ENCODE results near the gene PEDS1. TPM values are rescaled to one million over a fixed set of nuclear protein-coding genes. Genes with fewer than 3 reads are reported as not detected.
A peak's percentile ranks its signal among the peaks of the same experiment; 100 is the strongest.

Gene PEDS1
- total RNA-seq, 6 donors from 2014 or later = 30.4 to 59.3 (median 34.2) TPM

DNA sequence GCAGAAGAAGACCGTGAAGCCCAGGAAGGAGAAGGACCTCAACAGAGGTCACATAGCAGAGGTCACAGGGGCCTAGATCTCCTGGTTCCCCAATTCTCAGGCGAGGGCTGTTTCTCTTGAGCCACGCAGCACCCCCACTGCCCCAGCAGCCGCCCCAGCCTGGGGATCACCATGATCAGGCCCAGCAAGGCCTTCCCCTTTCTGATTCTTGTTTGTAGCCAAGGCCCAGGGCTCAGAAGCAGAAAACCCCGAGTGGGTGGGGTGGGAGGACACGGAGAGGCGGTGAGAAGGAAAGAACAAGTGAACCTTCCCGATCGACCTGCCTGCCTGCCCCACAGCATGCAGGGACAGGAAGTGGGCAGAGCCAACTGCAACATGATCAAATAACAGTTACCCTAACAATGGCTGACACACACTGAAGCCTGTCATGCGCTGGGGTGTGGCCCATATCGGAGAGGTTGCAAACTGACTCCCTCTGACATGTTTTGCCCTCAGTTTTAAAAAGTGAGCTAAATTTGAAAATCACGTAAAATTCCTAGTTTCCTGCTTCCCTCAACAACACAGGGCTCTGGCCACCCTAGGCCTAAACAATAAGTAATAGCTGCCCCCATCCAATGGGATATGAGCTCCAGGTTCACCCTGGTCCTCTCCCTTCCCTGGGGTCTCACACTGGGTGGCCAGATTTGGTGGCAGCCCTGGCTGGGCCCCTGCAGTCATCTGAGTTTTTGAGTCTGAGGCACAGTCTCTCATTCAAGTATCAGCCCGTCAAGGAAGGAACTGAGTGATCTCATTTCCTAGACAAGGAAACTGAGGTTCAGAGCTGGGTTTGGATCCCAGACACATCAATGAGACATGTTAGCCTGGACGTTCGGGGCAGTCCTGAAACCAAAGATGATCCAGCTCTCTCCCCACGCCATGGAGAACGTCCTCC lies 6.5 kb downstream of the PEDS1 start:
- H3K27ac ChIP-seq = peak overlapping the region; percentile 79 to 98 (median 88)

DNA sequence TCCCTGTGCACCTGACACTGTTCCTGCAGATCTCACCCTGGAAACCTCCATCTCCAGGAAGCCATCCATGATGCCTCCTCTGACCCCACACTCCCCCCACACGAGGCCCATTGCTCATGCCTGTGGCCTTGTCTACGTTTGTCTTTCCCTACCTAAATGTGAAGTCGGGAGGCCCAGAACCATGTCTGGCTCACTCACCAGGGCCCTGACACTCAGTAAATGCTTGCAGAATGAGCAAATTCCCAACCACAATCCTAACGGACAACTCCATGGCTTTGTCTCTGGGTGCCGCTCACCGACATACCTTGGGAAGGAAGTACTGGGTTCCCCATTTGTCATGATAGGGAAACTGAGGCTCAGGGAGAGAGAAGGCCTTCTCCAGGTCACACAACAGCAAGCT lies 7.3 kb downstream of the PEDS1 start:
- Histone ChIP-seq H3K36me3 (peaks cover 6 to 31% (median 25%) of the 10 kb centered on the region in 4 donors), H3K4me3 (no peak overlapping the region), H3K4me1 (peaks cover 82 to 100% (median 90%) of the 10 kb centered on the region in 4 donors), H3K27ac (peak overlapping the region; percentile 79 to 98 (median 88)), H3K9me3 (no peaks in the 10 kb centered on the region), H3K27me3 (no peaks in the 10 kb centered on the region)
- 76 to 83% methylated on average over 6 of the region's 6 CpGs for WGBS, 2 donors
- TF ChIP-seq POLR2A (IDR thresholded peaks at IDR 0.05) = no peak
- TF ChIP-seq EP300 (IDR thresholded peaks at IDR 0.05) = no peak
- TF ChIP-seq POLR2AphosphoS5 (IDR thresholded peaks at IDR 0.05) = no peak
- TF ChIP-seq, protein P1, sequence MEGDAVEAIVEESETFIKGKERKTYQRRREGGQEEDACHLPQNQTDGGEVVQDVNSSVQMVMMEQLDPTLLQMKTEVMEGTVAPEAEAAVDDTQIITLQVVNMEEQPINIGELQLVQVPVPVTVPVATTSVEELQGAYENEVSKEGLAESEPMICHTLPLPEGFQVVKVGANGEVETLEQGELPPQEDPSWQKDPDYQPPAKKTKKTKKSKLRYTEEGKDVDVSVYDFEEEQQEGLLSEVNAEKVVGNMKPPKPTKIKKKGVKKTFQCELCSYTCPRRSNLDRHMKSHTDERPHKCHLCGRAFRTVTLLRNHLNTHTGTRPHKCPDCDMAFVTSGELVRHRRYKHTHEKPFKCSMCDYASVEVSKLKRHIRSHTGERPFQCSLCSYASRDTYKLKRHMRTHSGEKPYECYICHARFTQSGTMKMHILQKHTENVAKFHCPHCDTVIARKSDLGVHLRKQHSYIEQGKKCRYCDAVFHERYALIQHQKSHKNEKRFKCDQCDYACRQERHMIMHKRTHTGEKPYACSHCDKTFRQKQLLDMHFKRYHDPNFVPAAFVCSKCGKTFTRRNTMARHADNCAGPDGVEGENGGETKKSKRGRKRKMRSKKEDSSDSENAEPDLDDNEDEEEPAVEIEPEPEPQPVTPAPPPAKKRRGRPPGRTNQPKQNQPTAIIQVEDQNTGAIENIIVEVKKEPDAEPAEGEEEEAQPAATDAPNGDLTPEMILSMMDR (IDR thresholded peaks at IDR 0.05) = no peak
- DNase-seq (no peak), ATAC-seq (ENCODE audit: low FRiP score in 2 of 2) (no peak)

More for the DNA sequence above, 6.5 kb downstream of the PEDS1 start:
- ATAC-seq (ENCODE audit: low FRiP score in 2 of 2) (peak in 1 of 2 donors; percentile 52), DNase-seq (peak; percentile 63 to 82)
- WGBS, 2 donors = 41 to 42% methylated on average over 14 to 17 of the region's 17 CpGs
- peaks cover 90 to 100% (median 92%) of the 10 kb centered on the region in 4 donors for H3K4me1 ChIP-seq
- H3K36me3 ChIP-seq = peaks cover 6 to 25% (median 18%) of the 10 kb centered on the region in 4 donors
- H3K27me3 ChIP-seq = no peaks in the 10 kb centered on the region
- TF ChIP-seq POLR2A (IDR thresholded peaks at IDR 0.05) (peak in 1 of 4 donors; percentile 44), EP300 (IDR thresholded peaks at IDR 0.05) (peak in 1 of 4 donors; percentile 53), POLR2AphosphoS5 (IDR thresholded peaks at IDR 0.05) (peak; percentile 44 to 78)
- TF ChIP-seq, protein P1 (IDR thresholded peaks at IDR 0.05) = no peak
- no peak overlapping the region for H3K4me3 ChIP-seq
- H3K9me3 ChIP-seq = no peaks in the 10 kb centered on the region

DNA sequence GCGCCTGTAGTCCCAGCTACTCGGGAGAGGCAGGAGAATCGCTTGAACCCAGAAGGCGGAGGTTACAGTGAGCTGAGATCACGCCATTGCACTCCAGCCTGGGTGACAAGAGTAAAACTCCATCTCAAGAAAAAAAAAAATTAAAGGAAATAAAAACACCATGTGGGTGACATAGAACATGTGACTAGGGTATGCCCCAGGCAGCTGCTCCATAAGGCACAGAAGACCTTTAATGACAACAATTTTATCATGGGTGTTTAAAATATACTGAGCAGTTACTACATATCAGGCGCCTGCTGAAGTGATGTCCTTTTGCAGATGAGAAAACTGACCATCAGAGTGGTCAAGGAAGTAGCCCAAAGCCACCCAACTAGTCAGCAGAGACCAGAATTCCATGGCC lies 8.0 kb downstream of the PEDS1 start:
- Histone ChIP-seq H3K27me3 (no peaks in the 10 kb centered on the region), H3K36me3 (peaks cover 6 to 37% (median 29%) of the 10 kb centered on the region in 4 donors), H3K9me3 (no peaks in the 10 kb centered on the region), H3K4me1 (peaks cover 79 to 100% (median 90%) of the 10 kb centered on the region in 4 donors), H3K27ac (peak overlapping the region; percentile 79 to 98 (median 88)), H3K4me3 (no peak overlapping the region)
- ATAC-seq (ENCODE audit: low FRiP score in 2 of 2) (no peak), DNase-seq (no peak)
- 89 to 90% methylated on average over 6 of the region's 6 CpGs for WGBS, 2 donors
- TF ChIP-seq, protein P1 (IDR thresholded peaks at IDR 0.05) = no peak
- TF ChIP-seq POLR2A (IDR thresholded peaks at IDR 0.05) = no peak
- no peak for TF ChIP-seq EP300 (IDR thresholded peaks at IDR 0.05)
- TF ChIP-seq POLR2AphosphoS5 (IDR thresholded peaks at IDR 0.05) = no peak

DNA sequence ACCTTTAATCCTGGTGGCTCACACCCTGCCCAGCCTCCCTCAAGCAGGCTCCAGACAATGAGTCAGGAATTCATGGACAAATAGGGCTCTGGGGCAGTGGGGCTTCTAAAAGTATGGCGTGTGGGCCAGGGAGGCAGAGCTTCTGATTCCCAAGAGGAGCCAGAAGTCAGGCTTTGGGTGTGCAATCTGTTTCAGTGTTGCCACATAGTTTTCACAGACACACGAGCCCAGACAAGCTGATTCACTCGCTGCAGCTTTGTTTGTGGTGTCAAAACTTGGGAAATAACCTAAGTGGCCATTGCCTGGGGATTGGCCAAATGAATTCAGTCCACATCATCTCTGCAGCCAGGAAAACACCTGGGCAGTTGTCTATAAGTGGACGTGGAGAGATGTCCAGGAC lies 9.2 kb downstream of the PEDS1 start:
- no peaks in the 10 kb centered on the region for H3K9me3 ChIP-seq
- no peaks in the 10 kb centered on the region for H3K27me3 ChIP-seq
- no peak overlapping the region for H3K4me3 ChIP-seq
- DNase-seq (peak in 1 of 2 donors; percentile 76), ATAC-seq (ENCODE audit: low FRiP score in 2 of 2) (peak in 1 of 2 donors; percentile 86)
- 36 to 69% methylated on average over 4 of the region's 4 CpGs for WGBS, 2 donors
- peaks cover 74 to 99% (median 83%) of the 10 kb centered on the region in 4 donors for H3K4me1 ChIP-seq
- H3K36me3 ChIP-seq = peaks cover 6 to 47% (median 33%) of the 10 kb centered on the region in 4 donors
- TF ChIP-seq EP300 (IDR thresholded peaks at IDR 0.05) = no peak
- peak; percentile 53 to 64 for TF ChIP-seq POLR2AphosphoS5 (IDR thresholded peaks at IDR 0.05)
- peak overlapping the region; percentile 29 to 98 (median 76) for H3K27ac ChIP-seq

DNA sequence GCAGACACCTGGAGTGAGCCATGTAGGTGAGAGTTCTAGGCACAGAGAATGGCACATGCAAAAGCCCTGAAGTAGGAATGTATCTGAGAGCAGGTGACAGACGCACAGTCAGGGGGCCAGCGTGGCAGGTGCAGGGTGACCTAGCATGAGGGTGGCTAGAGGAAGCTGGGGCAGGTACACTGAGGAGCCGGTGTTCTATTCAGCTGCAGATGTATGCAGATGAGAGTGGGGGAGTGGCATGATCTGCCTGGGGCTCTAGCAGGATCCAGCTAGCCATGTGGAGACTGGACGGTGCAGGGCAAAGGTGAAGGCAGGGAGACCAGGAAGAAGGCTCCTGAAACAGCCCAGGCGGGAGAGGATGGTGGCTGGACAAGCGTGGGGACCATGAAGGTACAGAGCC lies 10.7 kb downstream of the PEDS1 start:
- Histone ChIP-seq H3K27ac (peak overlapping the region; percentile 40 to 98 (median 74)), H3K27me3 (no peaks in the 10 kb centered on the region), H3K36me3 (peaks cover 6 to 48% (median 27%) of the 10 kb centered on the region in 4 donors), H3K9me3 (no peaks in the 10 kb centered on the region), H3K4me3 (no peak overlapping the region), H3K4me1 (peaks cover 73 to 99% (median 84%) of the 10 kb centered on the region in 4 donors)
- no peak for DNase-seq
- TF ChIP-seq EP300 (IDR thresholded peaks at IDR 0.05) = no peak
- TF ChIP-seq POLR2A (IDR thresholded peaks at IDR 0.05) = no peak
- no peak for TF ChIP-seq POLR2AphosphoS5 (IDR thresholded peaks at IDR 0.05)
- TF ChIP-seq, protein P1 (IDR thresholded peaks at IDR 0.05) = no peak
- ATAC-seq (ENCODE audit: low FRiP score in 2 of 2) = no peak
- 89 to 98% methylated on average over 6 of the region's 6 CpGs for WGBS, 2 donors

Data from upper lobe of left lung (tissue), 6 donors.